PC-9 (cell line): ENCODE data around the gene TMEM254. TPM values are rescaled to one million over a fixed set of nuclear protein-coding genes. Genes with fewer than 3 reads are reported as not detected.

Experiments
- BruUV-seq: library from RNA; stranded (reverse); fragments of 400-500 nt; replicated peaks from 2 replicates; lab custom pipeline; 2021; lab: Mats Ljungman, UMichigan
- CTCF ChIA-PET: fragments of 300-600 bp; sonication (Branson Sonifier 250); formaldehyde crosslinking; loops from one replicate; lab custom pipeline; 2022; ENCODE audit warnings: antibody characterized with exemption; lab: Charles Lee
- POLR2A ChIA-PET: fragments of 300-600 bp; sonication (Branson Sonifier 250); formaldehyde crosslinking; loops from one replicate; lab custom pipeline; 2022; ENCODE audit warnings: antibody characterized with exemption; ENCODE audit not compliant: unreplicated experiment; lab: Charles Lee
- DNase-seq, 2 experiments: peaks; one replicate each; pipeline versions ENCODE4 v3.0.0 to v3.0.0-alpha.2; 2015 to 2022; ENCODE audit warnings: mixed read lengths in 1 of 2
- H2AFZ ChIP-seq: fragments of 200-600 bp; sonication (generic); 2 replicates; pipeline ENCODE4 v1.8.1; 2017; ENCODE audit warnings: antibody characterized with exemption
- H3F3A ChIP-seq: fragments of 200-600 bp; sonication (generic); 2 replicates; pipeline ENCODE4 v1.8.1; 2017; ENCODE audit warnings: antibody characterized with exemption, mild to moderate bottlenecking, low read depth; ENCODE audit not compliant: insufficient read depth
- H3K27ac ChIP-seq: fragments of 200-600 bp; sonication (generic); 2 replicates; pipeline ENCODE4 v1.6.1; 2016; ENCODE audit warnings: mixed run types
- H3K27me3 ChIP-seq: fragments of 200-600 bp; sonication (generic); 2 replicates; pipeline ENCODE4 v1.6.1; 2016; ENCODE audit warnings: low read depth, mixed run types; ENCODE audit not compliant: insufficient read depth
- H3K36me3 ChIP-seq: fragments of 200-600 bp; sonication (generic); 2 replicates; pipeline ENCODE4 v1.6.1; 2016; ENCODE audit warnings: low read depth, mixed run types
- H3K4me1 ChIP-seq: fragments of 200-600 bp; sonication (generic); replicated peaks from 2 replicates; pipeline ENCODE4 v1.6.1; 2016; ENCODE audit warnings: mixed run types; ENCODE audit not compliant: insufficient read depth
- H3K4me2 ChIP-seq: fragments of 200-600 bp; sonication (generic); 2 replicates; pipeline ENCODE4 v1.6.1; 2017; ENCODE audit warnings: mixed run types
- H3K4me3 ChIP-seq: fragments of 200-600 bp; sonication (generic); 2 replicates; pipeline ENCODE4 v1.6.1; 2016; ENCODE audit warnings: mixed run types
- H3K79me2 ChIP-seq: fragments of 200-600 bp; sonication (generic); 2 replicates; pipeline ENCODE4 v1.6.1; 2017; ENCODE audit warnings: low read depth, mixed run types
- H3K9me2 ChIP-seq: fragments of 200-600 bp; sonication (generic); 2 replicates; pipeline ENCODE4 v1.8.1; 2017; ENCODE audit warnings: mild to moderate bottlenecking; ENCODE audit not compliant: insufficient read depth
- H3K9me3 ChIP-seq: fragments of 200-600 bp; sonication (generic); 2 replicates; pipeline ENCODE4 v1.8.1; 2016; ENCODE audit warnings: low read depth; ENCODE audit not compliant: insufficient read depth
- H4K20me1 ChIP-seq: fragments of 200-600 bp; sonication (generic); 2 replicates; pipeline ENCODE4 v1.8.1; 2017; ENCODE audit not compliant: insufficient read depth
- CTCF ChIP-seq: fragments of 200-600 bp; sonication (generic); conservative IDR thresholded peaks from 2 replicates; pipeline ENCODE4 v1.6.1; 2017; ENCODE audit warnings: mixed run types, antibody characterized with exemption, mild to moderate bottlenecking, moderate library complexity
- EZH2 ChIP-seq: fragments of 200-600 bp; sonication (generic); IDR thresholded peaks from 2 replicates; pipeline ENCODE4 v1.8.0; 2017; ENCODE audit warnings: antibody characterized with exemption, low read depth
- intact Hi-C: fragments of 100-400 bp; cut with micrococcal nuclease; formaldehyde crosslinking; loops from one replicate; pipeline ENCODE4 v1.10.0; 2022; ENCODE audit not compliant: unreplicated experiment
- total RNA-seq: library from RNA; stranded (reverse); gene quantifications from 2 replicates; pipeline ENCODE4 v1.2.3, GENCODE V29; 2021

Gene TMEM254
- total RNA-seq, 1 experiment from 2014 or later, result 36.6 TPM

DNA sequence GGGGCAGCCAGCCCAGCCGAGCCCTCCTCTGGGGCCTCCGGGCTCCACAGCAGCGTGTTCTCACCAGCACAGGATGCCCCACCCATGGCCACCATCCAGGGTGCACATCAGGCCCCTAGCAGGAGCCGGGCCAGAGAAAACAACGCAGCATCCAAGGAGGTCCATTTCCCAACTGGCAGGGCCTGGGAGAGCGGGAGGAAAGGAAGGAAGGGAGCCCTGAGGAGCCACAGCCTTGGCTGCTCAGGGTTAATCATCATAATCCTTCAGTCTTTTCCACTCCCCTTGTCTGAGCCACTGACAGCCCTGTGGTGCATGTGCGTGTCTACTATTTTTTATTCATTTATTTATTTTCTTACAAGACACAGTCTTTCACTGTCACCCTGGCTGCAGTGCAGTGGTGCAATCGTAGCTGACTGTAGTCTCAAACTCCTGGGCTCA, 57.7 kb downstream of the TMEM254 start:
- TF ChIP-seq CTCF, result no peak
- TF ChIP-seq EZH2, result no peak
- H3F3A ChIP-seq, result no peaks in the 10 kb centered on the region
- no peaks in the 10 kb centered on the region for H3K79me2 ChIP-seq
- no peak overlapping the region for H3K4me2 ChIP-seq
- no TSS peak for BruUV-seq
- H4K20me1 ChIP-seq, result no peaks in the 10 kb centered on the region
- H3K4me1 ChIP-seq, result peaks cover 3% of the 10 kb centered on the region; the same call in 1 of the 2 replicates
- H3K9me2 ChIP-seq, result no peaks in the 10 kb centered on the region
- no peak overlapping the region for H3K27ac ChIP-seq
- no peak overlapping the region for H2AFZ ChIP-seq
- CTCF ChIA-PET, result no interaction called here
- no peaks in the 10 kb centered on the region for H3K9me3 ChIP-seq
- POLR2A ChIA-PET, result interaction anchor here (0.6 kb wide), 1 partner anchor 196 kb away, joined by 7 read pairs; no protein-coding TSS in a partner anchor
- H3K4me3 ChIP-seq, result no peak overlapping the region
- H3K36me3 ChIP-seq, result no peaks in the 10 kb centered on the region
- intact Hi-C loops, result no loop called here
- DNase-seq, result no peak
- H3K27me3 ChIP-seq, result no peaks in the 10 kb centered on the region

DNA sequence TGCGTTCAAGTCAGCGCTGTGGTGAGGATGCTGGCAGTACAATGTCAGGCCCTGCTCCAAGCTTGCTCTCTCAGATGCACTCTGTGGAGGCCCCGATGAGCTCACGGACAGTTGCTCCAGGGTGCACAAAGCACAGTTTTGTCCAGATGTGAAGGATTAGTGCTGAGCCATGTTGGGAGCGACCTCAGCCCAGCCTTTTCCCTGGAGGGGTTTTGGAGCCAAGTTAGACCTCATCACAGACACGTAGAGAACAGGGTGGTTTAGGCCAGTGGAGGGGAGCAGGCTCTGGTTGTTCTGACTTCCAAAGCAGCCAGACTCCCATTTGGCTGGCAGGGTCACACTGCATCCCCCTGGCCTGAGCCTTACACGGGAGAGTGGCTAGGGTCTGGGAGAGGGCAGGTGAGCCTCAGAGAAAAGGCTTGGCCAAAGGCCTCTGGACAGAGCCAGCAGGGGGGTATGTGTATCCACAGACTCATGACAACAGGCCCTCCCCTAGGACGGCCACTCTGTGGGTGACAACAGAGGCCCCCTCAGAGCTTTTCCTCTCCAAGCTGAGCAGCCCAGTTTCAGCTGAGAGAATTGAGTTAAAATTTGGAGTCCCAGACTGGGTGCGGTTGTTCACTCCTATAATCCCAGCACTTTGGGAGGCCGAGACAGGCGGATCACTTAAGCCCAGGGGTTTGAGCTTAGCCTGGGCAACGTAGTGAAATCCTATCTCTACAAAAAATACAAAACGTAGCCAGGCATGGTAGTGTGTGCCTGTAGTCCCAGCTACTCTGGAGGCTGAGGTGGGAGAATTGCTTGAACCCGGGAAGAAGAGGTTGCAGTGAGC, 58.8 kb downstream of the TMEM254 start:
- no peak for TF ChIP-seq EZH2
- no peaks in the 10 kb centered on the region for H3K4me1 ChIP-seq
- H3K27me3 ChIP-seq, result no peaks in the 10 kb centered on the region
- BruUV-seq, result no TSS peak
- H3K9me3 ChIP-seq, result no peaks in the 10 kb centered on the region
- no peaks in the 10 kb centered on the region for H3F3A ChIP-seq
- H3K79me2 ChIP-seq, result no peaks in the 10 kb centered on the region
- H3K27ac ChIP-seq, result no peak overlapping the region
- ChIA-PET POLR2A (interaction anchor here (0.6 kb wide), 1 partner anchor 195 kb away, joined by 7 read pairs; no protein-coding TSS in a partner anchor), CTCF (no interaction called here)
- no peaks in the 10 kb centered on the region for H3K36me3 ChIP-seq
- no peak overlapping the region for H3K4me3 ChIP-seq
- H3K4me2 ChIP-seq, result no peak overlapping the region
- H4K20me1 ChIP-seq, result no peaks in the 10 kb centered on the region
- H2AFZ ChIP-seq, result no peak overlapping the region
- no peak for DNase-seq
- intact Hi-C loops, result no loop called here
- no peaks in the 10 kb centered on the region for H3K9me2 ChIP-seq

DNA sequence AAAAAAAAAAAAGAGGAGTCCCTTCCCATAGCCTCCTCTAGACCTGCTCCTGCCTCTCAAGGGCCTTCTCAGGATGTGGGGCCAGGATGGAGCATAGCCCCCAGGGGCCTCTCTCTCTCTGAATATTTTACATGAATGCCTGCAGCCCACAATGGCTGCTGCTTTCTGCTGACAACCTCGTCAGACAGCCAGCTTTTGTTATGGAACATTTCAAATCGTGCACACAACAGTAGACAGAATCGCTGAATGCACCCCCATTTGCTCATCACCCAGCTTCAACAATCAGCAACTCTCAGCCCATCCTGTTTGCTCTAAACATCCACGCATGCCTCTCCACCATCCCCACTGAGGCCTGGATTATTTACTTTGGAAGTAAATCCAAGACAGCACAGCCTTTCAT, 59.5 kb downstream of the TMEM254 start:
- Histone ChIP-seq H3K27me3 (no peaks in the 10 kb centered on the region), H3F3A (no peaks in the 10 kb centered on the region), H4K20me1 (no peaks in the 10 kb centered on the region), H3K4me1 (no peaks in the 10 kb centered on the region), H3K9me2 (no peaks in the 10 kb centered on the region), H3K4me2 (no peak overlapping the region), H2AFZ (no peak overlapping the region), H3K9me3 (no peaks in the 10 kb centered on the region), H3K4me3 (no peak overlapping the region), H3K79me2 (no peaks in the 10 kb centered on the region), H3K36me3 (no peaks in the 10 kb centered on the region), H3K27ac (no peak overlapping the region)
- intact Hi-C loops, result no loop called here
- CTCF ChIA-PET, result no interaction called here
- no peak for DNase-seq
- BruUV-seq, result no TSS peak
- POLR2A ChIA-PET, result no interaction called here
- TF ChIP-seq EZH2 (no peak), CTCF (no peak)
